Astrocyte (in vitro differentiated cells and primary cell): ENCODE data around the gene CAV1. TPM values are rescaled to one million over a fixed set of nuclear protein-coding genes. Genes with fewer than 3 reads are reported as not detected.
A peak's percentile ranks its signal among the peaks of the same experiment; 100 is the strongest.

Experiments used
- DNase-seq: peaks from one replicate; pipeline ENCODE4 v3.0.0-alpha.2; 2010; ENCODE audit warnings: low read depth
- FAIRE-seq: peaks from 2 replicates; lab custom pipeline; 2011; peaks lifted over from hg19 to GRCh38; lab: Jason Lieb, UNC
- H2AFZ ChIP-seq: 2 replicates; pipeline ENCODE4 v1.6.0; 2012; ENCODE audit warnings: low read depth, low read length, inconsistent platforms
- H3K27ac ChIP-seq: 2 replicates; pipeline ENCODE4 v1.5.1; 2011; ENCODE audit warnings: low read depth, low read length, inconsistent platforms
- H3K27me3 ChIP-seq: 2 replicates; pipeline ENCODE4 v1.6.0; 2011; ENCODE audit warnings: low read length, inconsistent platforms; ENCODE audit not compliant: insufficient read depth
- H3K36me3 ChIP-seq: 2 replicates; pipeline ENCODE4 v1.5.1; 2011; ENCODE audit warnings: low read length, inconsistent platforms; ENCODE audit not compliant: insufficient read depth
- H3K4me1 ChIP-seq: 2 replicates; pipeline ENCODE4 v1.5.1; 2011; ENCODE audit warnings: low read length, inconsistent platforms; ENCODE audit not compliant: insufficient read depth
- H3K4me2 ChIP-seq: 2 replicates; pipeline ENCODE4 v1.6.0; 2012; ENCODE audit warnings: low read length, inconsistent platforms
- H3K4me3 ChIP-seq: 2 replicates; pipeline ENCODE4 v1.5.1; 2011; ENCODE audit warnings: low read depth, mild to moderate bottlenecking, low read length, inconsistent platforms; ENCODE audit not compliant: insufficient read depth
- H3K79me2 ChIP-seq: 2 replicates; pipeline ENCODE4 v1.6.0; 2012; ENCODE audit warnings: mild to moderate bottlenecking, low read length, inconsistent platforms; ENCODE audit not compliant: insufficient read depth
- H3K9ac ChIP-seq: 2 replicates; pipeline ENCODE4 v1.6.0; 2012; ENCODE audit warnings: mild to moderate bottlenecking, low read length, inconsistent platforms
- H3K9me3 ChIP-seq: 2 replicates; pipeline ENCODE4 v1.5.1; 2012; ENCODE audit warnings: low read depth, mild to moderate bottlenecking, low read length, inconsistent platforms; ENCODE audit not compliant: insufficient read depth
- H4K20me1 ChIP-seq: 2 replicates; pipeline ENCODE4 v1.6.0; 2012; ENCODE audit warnings: low read length, inconsistent platforms; ENCODE audit not compliant: insufficient read depth
- H3K27ac Mint-ChIP-seq: one replicate; pipeline ENCODE4 v1.8.0; 2021; ENCODE audit warnings: mild to moderate bottlenecking, mixed read lengths; ENCODE audit not compliant: unreplicated experiment
- H3K27me3 Mint-ChIP-seq: one replicate; pipeline ENCODE4 v1.8.0; 2021; ENCODE audit warnings: low read depth, mixed read lengths; ENCODE audit not compliant: unreplicated experiment
- H3K36me3 Mint-ChIP-seq: one replicate; pipeline ENCODE4 v1.8.0; 2021; ENCODE audit warnings: low read depth, mixed read lengths; ENCODE audit not compliant: unreplicated experiment
- H3K4me1 Mint-ChIP-seq: one replicate; pipeline ENCODE4 v1.8.0; 2021; ENCODE audit warnings: low read depth, mixed read lengths; ENCODE audit not compliant: unreplicated experiment
- H3K4me3 Mint-ChIP-seq: one replicate; pipeline ENCODE4 v1.8.0; 2021; ENCODE audit warnings: mild to moderate bottlenecking, moderate library complexity, mixed read lengths; ENCODE audit not compliant: unreplicated experiment
- H3K9me3 Mint-ChIP-seq: one replicate; pipeline ENCODE4 v1.8.0; 2021; ENCODE audit warnings: mild to moderate bottlenecking, mixed read lengths; ENCODE audit not compliant: unreplicated experiment
- EZH2 ChIP-seq: IDR thresholded peaks from 2 replicates; pipeline ENCODE4 v1.6.1; 2012; ENCODE audit warnings: mild to moderate bottlenecking, low read length, inconsistent platforms; ENCODE audit not compliant: insufficient read depth
- total RNA-seq: library from RNA; stranded (reverse); gene quantifications from 2 replicates; pipeline ENCODE4 v1.2.1, GENCODE V29; 2021
- TF ChIP-seq, protein P1 (sequence below): IDR thresholded peaks from 2 replicates; pipeline ENCODE4 v1.5.1; 2011; ENCODE audit warnings: low read depth, mild to moderate bottlenecking, inconsistent platforms, low read length, moderate library complexity; ENCODE audit not compliant: insufficient read depth

The CAV1 gene
- total RNA-seq, 1 donor from 2014 or later: 472 TPM

DNA sequence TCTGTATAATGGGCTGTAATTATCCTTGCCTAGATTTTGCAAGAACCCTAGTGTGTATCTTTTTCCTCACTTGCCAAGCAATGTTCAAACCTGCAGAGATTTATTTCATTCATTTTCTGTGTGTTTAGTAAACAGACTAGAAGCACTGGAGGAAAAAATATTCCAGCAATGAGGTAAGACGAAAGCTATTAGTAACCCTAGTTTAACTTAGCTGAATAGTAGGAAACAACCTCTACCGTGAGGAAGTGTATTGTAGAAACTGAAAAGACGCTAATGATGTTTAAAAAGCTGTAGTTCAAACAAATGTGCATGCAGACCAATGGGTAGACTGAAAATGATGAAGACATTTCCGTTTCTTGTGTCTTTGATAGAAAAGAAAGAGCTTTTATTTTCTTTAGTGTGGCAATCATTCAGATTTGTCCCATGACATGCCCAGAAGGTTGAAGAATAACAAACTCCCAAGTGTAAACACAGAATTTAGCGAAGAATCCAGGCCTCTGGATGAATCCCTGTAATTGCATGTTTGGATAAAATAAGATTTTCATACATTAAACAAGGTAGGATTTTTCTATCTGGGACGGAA lies 20.7 kb downstream of the CAV1 start:
- H3K4me1 ChIP-seq: peaks cover 29% of the 10 kb centered on the region
- no peaks in the 10 kb centered on the region for H3K27me3 ChIP-seq
- peaks cover 95% of the 10 kb centered on the region for H3K79me2 ChIP-seq
- Mint-ChIP-seq H3K4me1 (peaks cover 53% of the 10 kb centered on the region), H3K4me3 (no peak overlapping the region), H3K27me3 (no peaks in the 10 kb centered on the region), H3K9me3 (no peaks in the 10 kb centered on the region), H3K27ac (no peak overlapping the region), H3K36me3 (peaks cover 28% of the 10 kb centered on the region)
- no peak overlapping the region for H3K27ac ChIP-seq
- no peak overlapping the region for H2AFZ ChIP-seq
- H3K36me3 ChIP-seq: peaks cover 45% of the 10 kb centered on the region
- FAIRE-seq (no peak), DNase-seq (no peak)
- no peaks in the 10 kb centered on the region for H3K9me3 ChIP-seq
- no peak overlapping the region for H3K9ac ChIP-seq
- no peak overlapping the region for H3K4me3 ChIP-seq
- H3K4me2 ChIP-seq: no peak overlapping the region
- TF ChIP-seq, protein P1, sequence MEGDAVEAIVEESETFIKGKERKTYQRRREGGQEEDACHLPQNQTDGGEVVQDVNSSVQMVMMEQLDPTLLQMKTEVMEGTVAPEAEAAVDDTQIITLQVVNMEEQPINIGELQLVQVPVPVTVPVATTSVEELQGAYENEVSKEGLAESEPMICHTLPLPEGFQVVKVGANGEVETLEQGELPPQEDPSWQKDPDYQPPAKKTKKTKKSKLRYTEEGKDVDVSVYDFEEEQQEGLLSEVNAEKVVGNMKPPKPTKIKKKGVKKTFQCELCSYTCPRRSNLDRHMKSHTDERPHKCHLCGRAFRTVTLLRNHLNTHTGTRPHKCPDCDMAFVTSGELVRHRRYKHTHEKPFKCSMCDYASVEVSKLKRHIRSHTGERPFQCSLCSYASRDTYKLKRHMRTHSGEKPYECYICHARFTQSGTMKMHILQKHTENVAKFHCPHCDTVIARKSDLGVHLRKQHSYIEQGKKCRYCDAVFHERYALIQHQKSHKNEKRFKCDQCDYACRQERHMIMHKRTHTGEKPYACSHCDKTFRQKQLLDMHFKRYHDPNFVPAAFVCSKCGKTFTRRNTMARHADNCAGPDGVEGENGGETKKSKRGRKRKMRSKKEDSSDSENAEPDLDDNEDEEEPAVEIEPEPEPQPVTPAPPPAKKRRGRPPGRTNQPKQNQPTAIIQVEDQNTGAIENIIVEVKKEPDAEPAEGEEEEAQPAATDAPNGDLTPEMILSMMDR: no peak
- TF ChIP-seq EZH2: no peak
- H4K20me1 ChIP-seq: peaks cover 51% of the 10 kb centered on the region

DNA sequence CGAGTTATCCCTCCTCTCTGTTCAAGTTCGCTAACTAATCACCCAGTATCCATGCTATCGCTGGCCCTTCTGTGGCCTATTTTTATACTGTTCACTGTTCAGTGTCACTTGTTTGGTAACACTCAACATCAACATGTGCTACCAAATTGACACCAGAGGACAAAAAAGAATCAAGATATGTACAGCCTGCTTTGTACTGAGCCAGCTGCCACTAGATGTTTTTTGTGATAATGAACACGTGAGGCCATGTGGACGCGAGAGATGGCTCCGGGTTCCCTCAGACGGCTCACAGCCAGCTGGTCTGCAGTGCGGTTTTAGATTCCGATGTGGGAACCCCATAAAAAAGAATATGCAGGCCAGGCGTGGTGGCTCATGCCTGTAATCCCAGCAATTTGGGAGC lies 21.2 kb downstream of the CAV1 start:
- Histone ChIP-seq H3K9me3 (no peaks in the 10 kb centered on the region), H3K9ac (no peak overlapping the region), H3K4me1 (peaks cover 24% of the 10 kb centered on the region), H3K27me3 (no peaks in the 10 kb centered on the region), H3K4me2 (no peak overlapping the region), H3K79me2 (peaks cover 95% of the 10 kb centered on the region), H3K4me3 (no peak overlapping the region), H2AFZ (no peak overlapping the region), H3K27ac (no peak overlapping the region), H3K36me3 (peaks cover 46% of the 10 kb centered on the region), H4K20me1 (peaks cover 51% of the 10 kb centered on the region)
- DNase-seq (no peak), FAIRE-seq (no peak)
- no peaks in the 10 kb centered on the region for H3K9me3 Mint-ChIP-seq
- H3K4me3 Mint-ChIP-seq: no peak overlapping the region
- H3K27ac Mint-ChIP-seq: no peak overlapping the region
- H3K27me3 Mint-ChIP-seq: no peaks in the 10 kb centered on the region
- H3K36me3 Mint-ChIP-seq: peaks cover 25% of the 10 kb centered on the region
- H3K4me1 Mint-ChIP-seq: peaks cover 50% of the 10 kb centered on the region
- TF ChIP-seq EZH2: no peak
- TF ChIP-seq, protein P1: no peak

DNA sequence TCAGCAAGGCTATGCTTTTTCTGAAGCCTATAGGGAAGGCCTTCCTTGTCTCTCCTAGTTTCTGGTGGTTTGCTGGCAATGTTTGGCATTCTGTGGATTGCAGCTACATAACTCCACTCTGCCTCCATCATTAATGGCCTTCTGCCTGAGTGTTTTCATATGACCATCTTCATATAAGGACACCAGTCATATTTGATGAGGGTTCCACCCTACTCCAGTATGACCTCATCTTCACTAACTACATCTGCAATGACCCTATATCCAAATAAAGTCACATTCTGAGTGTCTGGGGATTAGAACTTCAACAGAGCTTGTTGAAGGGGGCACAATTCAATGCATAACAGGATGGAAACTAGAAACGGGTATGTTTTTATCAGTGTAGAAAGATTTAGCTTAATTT lies 22.1 kb downstream of the CAV1 start:
- peak overlapping the region; percentile 32 for H3K27ac ChIP-seq
- peaks cover 21% of the 10 kb centered on the region for H3K36me3 Mint-ChIP-seq
- H3K4me2 ChIP-seq: no peak overlapping the region

More for the DNA sequence above, 22.1 kb downstream of the CAV1 start:
- H3K9ac ChIP-seq: peak overlapping the region; percentile 1
- no peak overlapping the region for H3K4me3 Mint-ChIP-seq
- peaks cover 50% of the 10 kb centered on the region for H3K36me3 ChIP-seq
- no peak for DNase-seq
- peaks cover 95% of the 10 kb centered on the region for H3K79me2 ChIP-seq
- H3K27ac Mint-ChIP-seq: peak overlapping the region; percentile 44
- no peaks in the 10 kb centered on the region for H3K9me3 Mint-ChIP-seq
- H3K4me1 Mint-ChIP-seq: peaks cover 42% of the 10 kb centered on the region
- no peak for FAIRE-seq
- no peak overlapping the region for H3K4me3 ChIP-seq
- H2AFZ ChIP-seq: no peak overlapping the region
- no peaks in the 10 kb centered on the region for H3K27me3 ChIP-seq
- no peak for TF ChIP-seq EZH2
- peaks cover 17% of the 10 kb centered on the region for H3K4me1 ChIP-seq
- peaks cover 48% of the 10 kb centered on the region for H4K20me1 ChIP-seq
- H3K27me3 Mint-ChIP-seq: no peaks in the 10 kb centered on the region
- H3K9me3 ChIP-seq: no peaks in the 10 kb centered on the region
